H1 (cell line): ENCODE measurements around the gene PNLDC1. TPM values are rescaled to one million over a fixed set of nuclear protein-coding genes. Genes with fewer than 3 reads are reported as not detected.

Experiments
- CTCF ChIA-PET: fragments of 300-600 bp; sonication (Branson Sonifier 250); formaldehyde crosslinking; loops from one replicate; lab custom pipeline; 2021; ENCODE audit not compliant: partially characterized antibody; lab: Charles Lee
- POLR2A ChIA-PET: fragments of 300-600 bp; sonication (Branson Sonifier 250); formaldehyde crosslinking; loops from one replicate; lab custom pipeline; 2021; ENCODE audit warnings: inconsistent platforms; ENCODE audit not compliant: partially characterized antibody; lab: Charles Lee
- DNase-seq, 2 experiments: peaks; one replicate each; pipeline versions ENCODE4 v3.0.0 to v3.0.0-alpha.2; 2010 to 2022; ENCODE audit warnings: low spot score in 2 of 2, low read depth in 1 of 2, mixed read lengths in 1 of 2
- FAIRE-seq: peaks from 2 replicates; lab custom pipeline; 2011; peaks lifted over from hg19 to GRCh38; lab: Jason Lieb, UNC
- H2AFZ ChIP-seq: 2 replicates; pipeline ENCODE4 v1.8.1; 2012; ENCODE audit warnings: low read length, inconsistent platforms
- H2AK5ac ChIP-seq: 2 replicates; pipeline ENCODE4 v1.6.1; 2013; ENCODE audit warnings: low read depth, low read length
- H2BK120ac ChIP-seq: replicated peaks from 2 replicates; pipeline ENCODE3; 2013; ENCODE audit warnings: low read depth, low read length, inconsistent platforms
- H2BK12ac ChIP-seq: 2 replicates; pipeline ENCODE4 v1.6.1; 2013; ENCODE audit warnings: low read depth, low read length
- H2BK15ac ChIP-seq: 2 replicates; pipeline ENCODE4 v1.6.1; 2013; ENCODE audit warnings: low read length
- H2BK20ac ChIP-seq: 2 replicates; pipeline ENCODE4 v1.6.1; 2013; ENCODE audit warnings: low read length
- H2BK5ac ChIP-seq: 2 replicates; pipeline ENCODE4 v1.6.1; 2013; ENCODE audit warnings: low read depth, low read length
- H3K14ac ChIP-seq: 2 replicates; pipeline ENCODE4 v1.6.1; 2013; ENCODE audit warnings: inconsistent platforms; ENCODE audit not compliant: insufficient read length
- H3K18ac ChIP-seq: 2 replicates; pipeline ENCODE4 v1.6.1; 2013; ENCODE audit warnings: low read length; ENCODE audit errors: extremely low read depth
- H3K23ac ChIP-seq: 2 replicates; pipeline ENCODE4 v1.6.1; 2013; ENCODE audit warnings: inconsistent platforms; ENCODE audit not compliant: insufficient read length
- H3K23me2 ChIP-seq: 2 replicates; pipeline ENCODE4 v1.6.1; 2013; ENCODE audit warnings: low read depth, low read length
- H3K27ac ChIP-seq: 2 replicates; pipeline ENCODE4 v1.6.1; 2011; ENCODE audit warnings: low read depth, low read length, inconsistent platforms
- H3K27me3 ChIP-seq, 4 experiments: replicated peaks in 1 of 4; 1 replicate in 1 of 4; 2 replicates in 3 of 4; pipeline versions ENCODE4 v1.6.1 to v1.8.1; 2011 to 2013; ENCODE audit warnings: low read length in 3 of 4, mild to moderate bottlenecking in 3 of 4, inconsistent platforms in 2 of 4, mixed read lengths in 2 of 4, moderate library complexity in 1 of 4; ENCODE audit not compliant: control insufficient read depth in 3 of 4, insufficient read depth in 3 of 4; ENCODE audit errors: extremely low read depth in 1 of 4
- H3K36me3 ChIP-seq, 4 experiments: 2 replicates each; pipeline versions ENCODE4 v1.6.1 to v1.8.1; 2011 to 2013; ENCODE audit warnings: mild to moderate bottlenecking in 4 of 4, low read length in 3 of 4, moderate library complexity in 2 of 4, control low read depth in 1 of 4, inconsistent platforms in 1 of 4; ENCODE audit not compliant: insufficient read depth in 4 of 4, control insufficient read depth in 2 of 4
- H3K4ac ChIP-seq: replicated peaks from 2 replicates; pipeline ENCODE3; 2013; ENCODE audit warnings: low read length, low read depth, mixed read lengths, inconsistent platforms; ENCODE audit not compliant: insufficient read length
- H3K4me1 ChIP-seq, 4 experiments: replicated peaks in 1 of 4; 1 replicate in 1 of 4; 2 replicates in 3 of 4; pipeline versions ENCODE4 v1.6.1 to v1.8.1; 2011 to 2013; ENCODE audit warnings: low read length in 3 of 4, inconsistent platforms in 2 of 4, mixed read lengths in 1 of 4; ENCODE audit not compliant: insufficient read depth in 4 of 4, control insufficient read depth in 3 of 4
- H3K4me2 ChIP-seq, 2 experiments: 2 replicates each; pipeline versions ENCODE4 v1.6.1 to v1.8.1; 2011 to 2013; ENCODE audit warnings: low read depth in 2 of 2, low read length in 2 of 2, control low read depth in 1 of 2, inconsistent platforms in 1 of 2, mild to moderate bottlenecking in 1 of 2; ENCODE audit not compliant: insufficient read depth in 1 of 2
- H3K4me3 ChIP-seq, 4 experiments: fragments of 200-600, 300-600 bp in 1 of 4; sonication (generic), shearing (Covaris generic), sonication (Bioruptor Twin) in 1 of 4; 2 replicates each; pipeline versions ENCODE4 v1.5.1 to v1.8.1; 2011 to 2016; ENCODE audit warnings: low read length in 4 of 4, low read depth in 3 of 4, control low read depth in 2 of 4, inconsistent platforms in 2 of 4, mild to moderate bottlenecking in 2 of 4, mixed read lengths in 1 of 4, moderate library complexity in 1 of 4; ENCODE audit not compliant: insufficient read depth in 2 of 4; ENCODE audit errors: extremely low read depth in 1 of 4
- H3K56ac ChIP-seq: replicated peaks from 2 replicates; pipeline ENCODE3; 2013; ENCODE audit warnings: low read depth, mild to moderate bottlenecking, mixed read lengths, low read length, inconsistent platforms; ENCODE audit not compliant: insufficient read length
- H3K79me1 ChIP-seq: 2 replicates; pipeline ENCODE4 v1.6.1; 2013; ENCODE audit warnings: low read depth, low read length, control low read depth
- H3K79me2 ChIP-seq, 2 experiments: 2 replicates each; pipeline versions ENCODE4 v1.6.1 to v1.8.1; 2012 to 2013; ENCODE audit warnings: low read length in 2 of 2, mild to moderate bottlenecking in 2 of 2, inconsistent platforms in 1 of 2; ENCODE audit not compliant: insufficient read depth in 2 of 2, control insufficient read depth in 1 of 2
- H3K9ac ChIP-seq, 4 experiments: replicated peaks in 1 of 4; 1 replicate in 1 of 4; 2 replicates in 3 of 4; pipeline versions ENCODE4 v1.6.1 to v1.8.1; 2011 to 2013; ENCODE audit warnings: low read depth in 3 of 4, low read length in 3 of 4, control low read depth in 2 of 4, mild to moderate bottlenecking in 2 of 4, moderate library complexity in 2 of 4, inconsistent platforms in 1 of 4; ENCODE audit errors: extremely low read depth in 1 of 4
- H3K9me3 ChIP-seq, 2 experiments: 2 replicates each; pipeline versions ENCODE4 v1.6.1 to v1.8.1; 2012 to 2013; ENCODE audit warnings: mild to moderate bottlenecking in 2 of 2, moderate library complexity in 2 of 2, control low read depth in 1 of 2, inconsistent platforms in 1 of 2, low read depth in 1 of 2, low read length in 1 of 2, mixed read lengths in 1 of 2; ENCODE audit not compliant: insufficient read depth in 2 of 2
- H4K20me1 ChIP-seq, 2 experiments: replicated peaks in 1 of 2; 2 replicates each; pipeline versions ENCODE3 to v1.8.1; 2011 to 2013; ENCODE audit warnings: inconsistent platforms in 2 of 2, low read length in 2 of 2, mild to moderate bottlenecking in 1 of 2; ENCODE audit not compliant: insufficient read depth in 2 of 2, control insufficient read depth in 1 of 2
- H4K5ac ChIP-seq: 2 replicates; pipeline ENCODE4 v1.6.1; 2013; ENCODE audit warnings: low read length, low read depth, mixed read lengths, inconsistent platforms; ENCODE audit not compliant: insufficient read length
- H4K8ac ChIP-seq: 2 replicates; pipeline ENCODE4 v1.8.0; 2013; ENCODE audit warnings: mild to moderate bottlenecking, moderate library complexity, low read length, inconsistent platforms; ENCODE audit not compliant: insufficient read depth; ENCODE audit errors: extremely low read depth
- H4K91ac ChIP-seq: replicated peaks from 2 replicates; pipeline ENCODE3; 2013; ENCODE audit warnings: low read length, mixed read lengths, inconsistent platforms; ENCODE audit not compliant: insufficient read length
- BRCA1 ChIP-seq: IDR thresholded peaks from 2 replicates; pipeline ENCODE4 v1.6.1; 2012; ENCODE audit warnings: low read depth, low read length, improper control_type of control experiment
- EGR1 ChIP-seq: IDR thresholded peaks from 2 replicates; pipeline ENCODE4 v1.6.1; 2011; ENCODE audit warnings: low read depth, low read length, borderline replicate concordance
- JUND ChIP-seq: IDR thresholded peaks from 2 replicates; pipeline ENCODE4 v1.6.1; 2011; ENCODE audit warnings: mild to moderate bottlenecking, improper control_type of control experiment, low read length
- SIRT6 ChIP-seq: IDR thresholded peaks from one replicate; pipeline ENCODE4 v1.7.1; 2012; ENCODE audit warnings: low read length, inconsistent platforms
- SP1 ChIP-seq: IDR thresholded peaks from 2 replicates; pipeline ENCODE4 v1.6.1; 2011; ENCODE audit warnings: low read depth, low read length
- SP4 ChIP-seq: IDR thresholded peaks from 2 replicates; pipeline ENCODE4 v1.6.1; 2012; ENCODE audit warnings: low read length, inconsistent platforms
- SRF ChIP-seq: IDR thresholded peaks from 2 replicates; pipeline ENCODE4 v1.6.1; 2011; ENCODE audit warnings: mild to moderate bottlenecking, low read depth, low read length, moderate library complexity
- TBP ChIP-seq: IDR thresholded peaks from 2 replicates; pipeline ENCODE4 v1.6.1; 2011; ENCODE audit warnings: low read depth, low read length, improper control_type of control experiment
- polyA plus RNA-seq, 7 experiments: library from polyadenylated mRNA; depleted of rRNA in 3 of 7; stranded (reverse) in 5 of 7; unstranded in 2 of 7; fragments of >200 nt in 5 of 7; fragments of 200-250 nt in 2 of 7; gene quantifications; 1 replicate in 5 of 7; 2 replicates in 1 of 7; 4 replicates in 1 of 7; pipeline versions ENCODE4 v1.2.1 to v1.2.3, GENCODE V29; 2011 to 2013; ENCODE audit warnings: missing spikeins in 2 of 7, mixed read lengths in 2 of 7
- total RNA-seq: library from RNA; stranded (reverse); fragmentation: NEBNext Ultra II Directional; extraction: Animal tissue kit (Norgen Biotek cat#: 25700); gene quantifications from 2 replicates; pipeline ENCODE4 v1.2.1, GENCODE V29; 2021

The PNLDC1 gene
- total and polyA plus RNA-seq, 2 of the 8 experiments (the other 6 are each of a cell fraction or from before 2014, with no cell fraction given), result 0.15 to 0.34 TPM

DNA sequence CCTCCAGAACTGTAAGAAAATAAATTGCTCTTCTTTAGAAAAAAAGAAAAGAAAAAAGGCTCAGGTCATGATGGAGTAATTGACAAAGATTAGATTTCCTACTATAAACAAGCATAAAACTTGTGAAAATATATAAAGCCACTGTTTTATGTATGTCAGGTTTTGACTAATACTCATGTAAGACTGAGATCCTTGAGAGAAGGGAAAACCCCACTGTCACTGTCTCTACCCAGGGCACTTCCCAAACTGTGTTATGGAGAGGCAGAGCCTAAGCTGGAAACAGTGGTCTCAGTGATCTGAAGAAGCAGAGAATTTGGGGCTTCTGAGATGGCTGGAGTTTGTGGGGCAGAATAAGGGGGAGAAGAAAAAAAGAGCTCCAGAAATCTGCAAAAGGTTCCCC, 30.6 kb upstream of the PNLDC1 start:
- H2AFZ ChIP-seq, result no peak overlapping the region
- H3K27me3 ChIP-seq, result no peaks in the 10 kb centered on the region
- no peaks in the 10 kb centered on the region for H3K9me3 ChIP-seq
- no peak overlapping the region for H3K14ac ChIP-seq
- no peak overlapping the region for H3K9ac ChIP-seq
- no peak overlapping the region for H3K4me2 ChIP-seq
- FAIRE-seq, result no peak
- no peak for DNase-seq
- no peak overlapping the region for H2BK20ac ChIP-seq
- H4K5ac ChIP-seq, result no peak overlapping the region
- H3K4ac ChIP-seq, result no peak overlapping the region
- H4K91ac ChIP-seq, result no peak overlapping the region
- no peak overlapping the region for H2BK12ac ChIP-seq
- 0 out of 4 replicates have a peak, but pooled peaks cover 0 to 2% of the 10 kb centered on the region in 2 experiments for H3K79me2 ChIP-seq
- peaks cover 0 to 6% of the 10 kb centered on the region in 2 experiments for H4K20me1 ChIP-seq
- H2BK15ac ChIP-seq, result no peak overlapping the region
- H3K27ac ChIP-seq, result no peak overlapping the region
- TF ChIP-seq JUND (no peak), SP4 (no peak), BRCA1 (no peak), SP1 (no peak), SRF (no peak), EGR1 (no peak), TBP (no peak), SIRT6 (no peak)
- no peaks in the 10 kb centered on the region for H3K23me2 ChIP-seq
- peaks cover 16 to 90% (median 60%) of the 10 kb centered on the region in 4 experiments for H3K36me3 ChIP-seq
- H3K56ac ChIP-seq, result no peak overlapping the region
- H2BK120ac ChIP-seq, result no peak overlapping the region
- no peak overlapping the region for H3K4me3 ChIP-seq
- H3K79me1 ChIP-seq, result peaks cover 4% of the 10 kb centered on the region; the same call in 1 of the 2 replicates
- no peak overlapping the region for H4K8ac ChIP-seq
- H3K23ac ChIP-seq, result no peak overlapping the region
- ChIA-PET POLR2A (interaction anchor here (0.9 to 1.3 kb wide), 4 partner anchors 9 to 78 kb away, joined by 3 to 4 read pairs (median 4); partner anchors contain the start of genes MRPL18 and WTAP), CTCF (interaction anchor here (1.1 kb wide), 1 partner anchor 19 kb away, joined by 3 read pairs; no protein-coding TSS in a partner anchor)
- H3K18ac ChIP-seq, result no peak overlapping the region
- no peaks in the 10 kb centered on the region for H3K4me1 ChIP-seq
- no peak overlapping the region for H2AK5ac ChIP-seq
- H2BK5ac ChIP-seq, result no peak overlapping the region
